ENCODE measurements around the gene CSN1S1. TPM values are rescaled to one million over a fixed set of nuclear protein-coding genes. Genes with fewer than 3 reads are reported as not detected.

CSN1S1 gene
- total RNA-seq, 1 donor from 2014 or later: not detected

DNA sequence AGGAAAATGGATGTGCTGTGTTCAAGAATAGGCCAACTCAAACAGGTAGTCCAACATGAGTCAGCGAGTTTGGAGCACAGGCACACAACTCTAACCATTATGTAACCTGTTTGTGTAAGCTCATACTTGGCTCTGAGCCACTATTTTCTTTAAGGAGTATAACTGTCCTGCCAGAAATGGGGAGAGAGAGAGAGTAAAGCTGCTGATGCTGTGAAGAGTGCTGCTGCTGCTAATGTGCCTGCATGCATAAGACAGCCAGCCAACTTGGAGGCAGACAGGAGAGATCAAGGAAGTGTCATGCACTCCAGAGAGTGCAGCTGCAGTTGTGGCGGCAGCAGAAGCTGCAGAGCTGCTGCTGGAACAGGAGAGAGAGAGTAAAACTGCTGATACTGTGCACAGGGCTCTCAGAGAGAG, 53.2 kb downstream of the CSN1S1 start:
- TF ChIP-seq, protein P1, sequence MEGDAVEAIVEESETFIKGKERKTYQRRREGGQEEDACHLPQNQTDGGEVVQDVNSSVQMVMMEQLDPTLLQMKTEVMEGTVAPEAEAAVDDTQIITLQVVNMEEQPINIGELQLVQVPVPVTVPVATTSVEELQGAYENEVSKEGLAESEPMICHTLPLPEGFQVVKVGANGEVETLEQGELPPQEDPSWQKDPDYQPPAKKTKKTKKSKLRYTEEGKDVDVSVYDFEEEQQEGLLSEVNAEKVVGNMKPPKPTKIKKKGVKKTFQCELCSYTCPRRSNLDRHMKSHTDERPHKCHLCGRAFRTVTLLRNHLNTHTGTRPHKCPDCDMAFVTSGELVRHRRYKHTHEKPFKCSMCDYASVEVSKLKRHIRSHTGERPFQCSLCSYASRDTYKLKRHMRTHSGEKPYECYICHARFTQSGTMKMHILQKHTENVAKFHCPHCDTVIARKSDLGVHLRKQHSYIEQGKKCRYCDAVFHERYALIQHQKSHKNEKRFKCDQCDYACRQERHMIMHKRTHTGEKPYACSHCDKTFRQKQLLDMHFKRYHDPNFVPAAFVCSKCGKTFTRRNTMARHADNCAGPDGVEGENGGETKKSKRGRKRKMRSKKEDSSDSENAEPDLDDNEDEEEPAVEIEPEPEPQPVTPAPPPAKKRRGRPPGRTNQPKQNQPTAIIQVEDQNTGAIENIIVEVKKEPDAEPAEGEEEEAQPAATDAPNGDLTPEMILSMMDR (IDR thresholded peaks at IDR 0.05; ENCODE audit: unreplicated experiment): no peak
- H3K36me3 Mint-ChIP-seq (ENCODE audit: low read depth, unreplicated experiment): no peaks in the 10 kb centered on the region
- no peak overlapping the region for H3K4me3 Mint-ChIP-seq (ENCODE audit: unreplicated experiment)
- no peaks in the 10 kb centered on the region for H3K4me1 Mint-ChIP-seq (ENCODE audit: unreplicated experiment)
- H3K27me3 Mint-ChIP-seq (ENCODE audit: unreplicated experiment): no peaks in the 10 kb centered on the region
- H3K9me3 Mint-ChIP-seq (ENCODE audit: unreplicated experiment): no peaks in the 10 kb centered on the region
- no peak for DNase-seq (ENCODE audit: low spot score)
- H3K27ac Mint-ChIP-seq (ENCODE audit: unreplicated experiment): no peak overlapping the region

DNA sequence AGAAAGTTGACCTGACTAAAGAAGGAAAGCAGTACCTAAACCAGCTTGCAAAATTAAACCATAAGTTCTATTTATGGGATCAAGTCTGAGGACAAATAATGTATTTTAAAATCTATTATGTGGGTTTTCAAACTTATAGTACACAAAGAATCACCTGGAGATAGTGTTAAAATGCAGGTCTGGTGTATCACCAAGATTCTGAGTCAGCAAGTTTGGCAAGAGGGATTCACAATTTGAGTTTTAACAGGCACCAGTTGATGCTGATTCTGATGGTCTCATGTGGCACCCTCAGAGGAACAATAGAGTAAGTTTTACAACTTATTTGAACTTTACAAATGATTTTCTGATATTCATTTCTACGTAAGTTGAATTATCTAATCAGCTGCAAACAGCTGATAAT, 55.8 kb downstream of the CSN1S1 start:
- DNase-seq (ENCODE audit: low spot score): no peak
- no peak overlapping the region for H3K4me3 Mint-ChIP-seq (ENCODE audit: unreplicated experiment)
- H3K27ac Mint-ChIP-seq (ENCODE audit: unreplicated experiment): no peak overlapping the region
- H3K4me1 Mint-ChIP-seq (ENCODE audit: unreplicated experiment): no peaks in the 10 kb centered on the region
- no peaks in the 10 kb centered on the region for H3K9me3 Mint-ChIP-seq (ENCODE audit: unreplicated experiment)
- TF ChIP-seq, protein P1 (IDR thresholded peaks at IDR 0.05; ENCODE audit: unreplicated experiment): no peak
- H3K27me3 Mint-ChIP-seq (ENCODE audit: unreplicated experiment): no peaks in the 10 kb centered on the region
- H3K36me3 Mint-ChIP-seq (ENCODE audit: low read depth, unreplicated experiment): no peaks in the 10 kb centered on the region

DNA sequence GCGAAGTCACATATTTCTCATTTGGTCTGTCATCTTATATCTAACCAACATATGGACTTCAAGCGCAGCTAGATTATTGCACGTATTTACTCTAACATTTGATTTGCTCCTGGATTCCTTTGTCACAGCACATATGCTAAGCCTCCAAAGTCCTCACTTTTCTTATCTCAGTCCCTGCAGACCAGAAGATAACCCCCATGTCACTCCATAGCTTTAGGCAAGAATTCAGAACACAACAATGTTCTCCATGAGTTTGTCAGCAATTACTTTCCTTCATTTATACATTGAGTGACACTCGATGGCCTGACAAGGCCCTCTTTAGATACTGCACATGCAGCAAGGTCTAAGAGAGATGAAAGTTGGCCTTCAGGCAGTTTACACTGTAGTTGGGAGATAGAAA, 60.1 kb downstream of the CSN1S1 start:
- Mint-ChIP-seq H3K36me3 (ENCODE audit: low read depth, unreplicated experiment) (no peaks in the 10 kb centered on the region), H3K4me3 (ENCODE audit: unreplicated experiment) (no peak overlapping the region), H3K27ac (ENCODE audit: unreplicated experiment) (no peak overlapping the region), H3K4me1 (ENCODE audit: unreplicated experiment) (no peaks in the 10 kb centered on the region), H3K9me3 (ENCODE audit: unreplicated experiment) (no peaks in the 10 kb centered on the region), H3K27me3 (ENCODE audit: unreplicated experiment) (no peaks in the 10 kb centered on the region)
- no peak for DNase-seq (ENCODE audit: low spot score)
- TF ChIP-seq, protein P1 (IDR thresholded peaks at IDR 0.05; ENCODE audit: unreplicated experiment): no peak

DNA sequence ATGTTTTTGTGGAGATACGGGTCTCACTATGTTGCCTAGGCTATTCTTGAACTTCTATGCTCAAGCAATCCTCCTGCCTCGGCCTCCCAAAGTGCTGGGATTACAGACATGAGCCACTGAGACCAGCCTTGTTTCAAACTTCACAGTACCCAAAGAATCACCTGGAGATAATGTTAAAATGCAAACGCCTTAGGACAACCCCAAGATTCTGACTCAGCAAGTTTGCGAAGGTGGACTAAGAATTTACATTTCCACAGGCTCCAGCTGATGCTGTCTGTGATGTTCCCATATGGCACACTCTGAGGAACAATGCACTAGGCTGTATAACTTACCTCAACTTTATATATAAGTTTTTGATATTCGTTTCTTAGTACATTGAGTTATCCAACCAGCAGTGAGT, 63.9 kb downstream of the CSN1S1 start:
- Mint-ChIP-seq H3K4me1 (ENCODE audit: unreplicated experiment) (no peaks in the 10 kb centered on the region), H3K9me3 (ENCODE audit: unreplicated experiment) (no peaks in the 10 kb centered on the region), H3K4me3 (ENCODE audit: unreplicated experiment) (no peak overlapping the region), H3K27ac (ENCODE audit: unreplicated experiment) (no peak overlapping the region), H3K36me3 (ENCODE audit: low read depth, unreplicated experiment) (no peaks in the 10 kb centered on the region), H3K27me3 (ENCODE audit: unreplicated experiment) (no peaks in the 10 kb centered on the region)
- TF ChIP-seq, protein P1 (IDR thresholded peaks at IDR 0.05; ENCODE audit: unreplicated experiment): no peak
- DNase-seq (ENCODE audit: low spot score): no peak

DNA sequence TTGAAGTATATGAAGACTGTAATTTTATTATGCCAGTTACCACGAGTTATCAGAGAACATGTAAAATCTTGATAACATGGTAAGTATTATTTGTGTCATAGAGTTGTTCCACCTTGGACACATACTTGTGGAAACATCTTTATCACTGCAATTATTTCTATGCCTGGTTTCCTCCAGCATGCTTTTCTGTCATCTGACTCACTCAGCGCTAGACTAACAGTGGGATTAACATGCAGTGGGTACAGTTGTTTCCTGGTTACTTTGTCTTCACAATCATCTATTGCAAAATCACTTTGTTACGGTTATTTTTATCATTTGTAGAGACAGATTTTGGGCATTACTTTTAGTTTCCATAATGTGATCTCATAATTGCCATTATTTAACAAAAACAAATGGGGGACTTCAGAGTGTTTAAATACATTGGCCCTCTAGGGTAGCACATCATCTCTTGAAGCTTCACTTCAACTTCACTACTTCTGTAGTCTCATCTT, 64.7 kb downstream of the CSN1S1 start, which contains the start of gene STATH:
Gene STATH (plus strand): TSS at position 441 of the 491 bp plus-strand sequence. CDS start 2,472 bp downstream, outside the sequence.
- no peak within 1 kb of the TSS for H3K27ac Mint-ChIP-seq (ENCODE audit: unreplicated experiment)
- DNase-seq (ENCODE audit: low spot score): no peak
- H3K4me3 Mint-ChIP-seq (ENCODE audit: unreplicated experiment): no peak within 1 kb of the TSS
- no peaks in the 10 kb centered on the region for H3K36me3 Mint-ChIP-seq (ENCODE audit: low read depth, unreplicated experiment)
- H3K9me3 Mint-ChIP-seq (ENCODE audit: unreplicated experiment): no peaks in the 10 kb centered on the region
- no peaks in the 10 kb centered on the region for H3K4me1 Mint-ChIP-seq (ENCODE audit: unreplicated experiment)
- no peaks in the 10 kb centered on the region for H3K27me3 Mint-ChIP-seq (ENCODE audit: unreplicated experiment)
- TF ChIP-seq, protein P1 (IDR thresholded peaks at IDR 0.05; ENCODE audit: unreplicated experiment): no peak

Other genes with a start within 250 kb of the CSN1S1 start
- gene SULT1B1, start 170.4 kb upstream of the CSN1S1 start, total RNA-seq (ENCODE audit: unreplicated experiment): not detected
- gene SULT1E1, start 70.9 kb upstream of the CSN1S1 start, total RNA-seq (ENCODE audit: unreplicated experiment): not detected
- gene CSN2, start 34.7 kb downstream of the CSN1S1 start, total RNA-seq (ENCODE audit: unreplicated experiment): not detected
- not detected for gene STATH, start 64.9 kb downstream of the CSN1S1 start, total RNA-seq (ENCODE audit: unreplicated experiment)
- not detected for gene HTN3, start 97.4 kb downstream of the CSN1S1 start, total RNA-seq (ENCODE audit: unreplicated experiment)
- not detected for gene HTN1, start 119.4 kb downstream of the CSN1S1 start, total RNA-seq (ENCODE audit: unreplicated experiment)
- gene PRR27, start 223.2 kb downstream of the CSN1S1 start, total RNA-seq (ENCODE audit: unreplicated experiment): not detected

Data from endothelial cell (in vitro differentiated cells).